HEK293T (cell line): ENCODE results near the gene SH3RF1.

Experiments
- ARNT ChIP-seq: fragments of 450-650 bp; IDR thresholded peaks from 2 replicates; pipeline ENCODE4 v1.6.1; 2017; ENCODE audit warnings: mild to moderate bottlenecking
- BHLHE40 ChIP-seq: fragments of 450-650 bp; IDR thresholded peaks from 2 replicates; pipeline ENCODE4 v1.6.1; 2016; ENCODE audit warnings: mild to moderate bottlenecking, moderate library complexity, borderline replicate concordance
- CTBP1 ChIP-seq: fragments of 450-650 bp; IDR thresholded peaks from 2 replicates; pipeline ENCODE4 v1.6.1; 2016; ENCODE audit warnings: borderline replicate concordance
- ELF4 ChIP-seq: fragments of 450-650 bp; IDR thresholded peaks from 2 replicates; pipeline ENCODE4 v1.6.1; 2017; ENCODE audit warnings: antibody characterized with exemption
- FOXA1 ChIP-seq: fragments of 450-650 bp; IDR thresholded peaks from 2 replicates; pipeline ENCODE4 v1.6.1; 2016; ENCODE audit warnings: mild to moderate bottlenecking
- FOXK2 ChIP-seq: fragments of 450-650 bp; IDR thresholded peaks from 2 replicates; pipeline ENCODE4 v1.6.1; 2016; ENCODE audit warnings: mild to moderate bottlenecking
- L3MBTL2 ChIP-seq: fragments of 450-650 bp; conservative IDR thresholded peaks from 2 replicates; pipeline ENCODE4 v1.6.1; 2016; ENCODE audit warnings: mild to moderate bottlenecking
- NFRKB ChIP-seq: fragments of 450-650 bp; IDR thresholded peaks from 2 replicates; pipeline ENCODE4 v1.6.1; 2016; ENCODE audit warnings: mild to moderate bottlenecking, moderate library complexity
- SUZ12 ChIP-seq: fragments of 450-650 bp; IDR thresholded peaks from 2 replicates; pipeline ENCODE4 v1.6.1; 2016; ENCODE audit warnings: mild to moderate bottlenecking
- ZNF384 ChIP-seq: fragments of 450-650 bp; IDR thresholded peaks from 2 replicates; pipeline ENCODE4 v1.6.1; 2016
- TF ChIP-seq, protein P1 (sequence below): fragments of 450-650 bp; IDR thresholded peaks from 2 replicates; pipeline ENCODE4 v1.6.1; 2016

- TF ChIP-seq FOXA1, result no peak
- no peak for TF ChIP-seq L3MBTL2
- TF ChIP-seq ARNT, result no peak
- no peak for TF ChIP-seq ELF4
- no peak for TF ChIP-seq CTBP1
- TF ChIP-seq, protein P1, sequence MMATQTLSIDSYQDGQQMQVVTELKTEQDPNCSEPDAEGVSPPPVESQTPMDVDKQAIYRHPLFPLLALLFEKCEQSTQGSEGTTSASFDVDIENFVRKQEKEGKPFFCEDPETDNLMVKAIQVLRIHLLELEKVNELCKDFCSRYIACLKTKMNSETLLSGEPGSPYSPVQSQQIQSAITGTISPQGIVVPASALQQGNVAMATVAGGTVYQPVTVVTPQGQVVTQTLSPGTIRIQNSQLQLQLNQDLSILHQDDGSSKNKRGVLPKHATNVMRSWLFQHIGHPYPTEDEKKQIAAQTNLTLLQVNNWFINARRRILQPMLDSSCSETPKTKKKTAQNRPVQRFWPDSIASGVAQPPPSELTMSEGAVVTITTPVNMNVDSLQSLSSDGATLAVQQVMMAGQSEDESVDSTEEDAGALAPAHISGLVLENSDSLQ, result no peak
- no peak for TF ChIP-seq FOXK2
- TF ChIP-seq SUZ12, result no peak
- TF ChIP-seq NFRKB, result no peak
- no peak for TF ChIP-seq BHLHE40
- no peak for TF ChIP-seq ZNF384
Observed at GRCh38 chr4:169293343-169294176, 22.8 kb upstream of the SH3RF1 start.
